GM23338 (cell line): Measurements from ENCODE around the gene PRIMPOL. TPM values are rescaled to one million over a fixed set of nuclear protein-coding genes. Genes with fewer than 3 reads are reported as not detected.

ENCODE experiments used
- ATAC-seq: fragments of 200-7000 bp; cut with Tn5 transposase; 3 replicates; pipeline ENCODE4 v1.9.1; 2020
- DNase-seq: peaks from one replicate; pipeline ENCODE4 v3.0.0-alpha.2; 2015; ENCODE audit warnings: low spot score
- H2AFZ ChIP-seq: fragments of 200-600 bp; sonication (generic); 2 replicates; pipeline ENCODE4 v1.8.0; 2016; ENCODE audit warnings: antibody characterized with exemption, mild to moderate bottlenecking, moderate library complexity
- H3F3A ChIP-seq: fragments of 200-600 bp; sonication (generic); replicated peaks from 2 replicates; pipeline ENCODE4 v1.8.0; 2017; ENCODE audit warnings: antibody characterized with exemption, mixed run types, low read depth
- H3K27ac ChIP-seq: fragments of 200-600 bp; sonication (generic); 2 replicates; pipeline ENCODE4 v1.6.1; 2016; ENCODE audit warnings: low read depth
- H3K27me3 ChIP-seq: fragments of 200-600 bp; sonication (generic); 2 replicates; pipeline ENCODE4 v1.8.0; 2016; ENCODE audit warnings: mild to moderate bottlenecking, mixed run types, moderate library complexity; ENCODE audit not compliant: insufficient read depth
- H3K36me3 ChIP-seq: fragments of 200-600 bp; sonication (generic); 2 replicates; pipeline ENCODE4 v1.8.0; 2016; ENCODE audit warnings: mild to moderate bottlenecking; ENCODE audit not compliant: insufficient read depth
- H3K4me1 ChIP-seq: fragments of 200-600 bp; sonication (generic); 2 replicates; pipeline ENCODE4 v1.8.0; 2016; ENCODE audit warnings: mild to moderate bottlenecking, moderate library complexity; ENCODE audit not compliant: insufficient read depth
- H3K4me2 ChIP-seq: fragments of 200-600 bp; sonication (generic); 2 replicates; pipeline ENCODE4 v1.7.1; 2017; ENCODE audit warnings: mixed run types
- H3K4me3 ChIP-seq: fragments of 200-600 bp; sonication (generic); 2 replicates; pipeline ENCODE4 v1.6.1; 2016; ENCODE audit warnings: mixed run types
- H3K79me2 ChIP-seq: fragments of 200-600 bp; sonication (generic); replicated peaks from 2 replicates; pipeline ENCODE4 v1.8.0; 2017; ENCODE audit warnings: mild to moderate bottlenecking; ENCODE audit not compliant: insufficient read depth
- H3K9me2 ChIP-seq: fragments of 200-600 bp; sonication (generic); 2 replicates; pipeline ENCODE4 v1.8.0; 2017; ENCODE audit not compliant: insufficient read depth
- H4K20me1 ChIP-seq: fragments of 200-600 bp; sonication (generic); replicated peaks from 2 replicates; pipeline ENCODE4 v1.8.0; 2017; ENCODE audit warnings: mild to moderate bottlenecking; ENCODE audit not compliant: insufficient read depth
- H3K27ac Mint-ChIP-seq: 2 replicates; pipeline ENCODE4 v1.8.0; 2020; ENCODE audit warnings: inconsistent platforms, mild to moderate bottlenecking, moderate library complexity, mixed read lengths
- H3K27me3 Mint-ChIP-seq: 3 replicates; pipeline ENCODE4 v1.8.0; 2022; ENCODE audit warnings: low read depth, mild to moderate bottlenecking, moderate library complexity, mixed read lengths, inconsistent platforms; ENCODE audit not compliant: insufficient read depth, poor library complexity
- H3K36me3 Mint-ChIP-seq: 3 replicates; pipeline ENCODE4 v1.8.0; 2021; ENCODE audit warnings: low read depth, mild to moderate bottlenecking, inconsistent platforms, moderate library complexity, mixed read lengths
- H3K4me1 Mint-ChIP-seq: 3 replicates; pipeline ENCODE4 v1.8.0; 2020; ENCODE audit warnings: mild to moderate bottlenecking, inconsistent platforms, mixed read lengths
- H3K4me3 Mint-ChIP-seq: 3 replicates; pipeline ENCODE4 v1.8.0; 2021; ENCODE audit warnings: moderate library complexity, mild to moderate bottlenecking, inconsistent platforms, mixed read lengths
- H3K9me3 Mint-ChIP-seq: 3 replicates; pipeline ENCODE4 v1.8.0; 2020; ENCODE audit warnings: moderate library complexity, mild to moderate bottlenecking, inconsistent platforms, mixed read lengths
- CREB1 ChIP-seq: fragments of 250-450 bp; sonication (Bioruptor Pico); IDR thresholded peaks from 2 replicates; pipeline ENCODE4 v1.5.0; 2020; ENCODE audit warnings: low read depth, mild to moderate bottlenecking, moderate library complexity
- CTCF ChIP-seq, 2 experiments: fragments of 200-600 bp in 1 of 2; sonication (generic) in 1 of 2; conservative IDR thresholded peaks; 2 replicates each; pipeline versions ENCODE4 v1.5.1 to v1.6.1; 2016 to 2017; ENCODE audit warnings: antibody characterized with exemption in 2 of 2, low read depth in 2 of 2, mild to moderate bottlenecking in 2 of 2, moderate library complexity in 1 of 2
- EZH2 ChIP-seq: fragments of 200-600 bp; sonication (generic); IDR thresholded peaks from one replicate; pipeline ENCODE4 v1.8.0; 2017; ENCODE audit warnings: antibody characterized with exemption, mild to moderate bottlenecking, low read depth; ENCODE audit not compliant: unreplicated experiment
- EZH2phosphoT487 ChIP-seq: fragments of 200-600 bp; sonication (generic); IDR thresholded peaks from one replicate; pipeline ENCODE4 v1.8.1; 2018; ENCODE audit warnings: antibody characterized with exemption; ENCODE audit not compliant: unreplicated experiment
- JUNB ChIP-seq: IDR thresholded peaks from one replicate; pipeline ENCODE4 v1.6.1; 2016; ENCODE audit warnings: antibody characterized with exemption; ENCODE audit not compliant: unreplicated experiment
- NANOG ChIP-seq: IDR thresholded peaks from 2 replicates; pipeline ENCODE4 v1.6.1; 2016; ENCODE audit warnings: antibody characterized with exemption, borderline replicate concordance
- POLR2AphosphoS5 ChIP-seq: IDR thresholded peaks from 2 replicates; pipeline ENCODE4 v1.6.1; 2016; ENCODE audit warnings: antibody characterized with exemption, low read depth
- ZNF114 ChIP-seq: fragments of 250-450 bp; sonication (Bioruptor Pico); IDR thresholded peaks from 2 replicates; pipeline ENCODE4 v1.5.0; 2020; ENCODE audit warnings: mild to moderate bottlenecking, moderate library complexity
- ZNF331 ChIP-seq: fragments of 250-450 bp; sonication (Bioruptor Pico); IDR thresholded peaks from 2 replicates; pipeline ENCODE4 v1.5.0; 2020; ENCODE audit warnings: low read depth, mild to moderate bottlenecking, moderate library complexity
- polyA plus RNA-seq: library from polyadenylated mRNA; unstranded; fragments of >200 nt; fragmentation: Nextera tagmentation; extraction: Ambion mirVana; gene quantifications from 2 replicates; pipeline ENCODE4 v1.2.1, GENCODE V29; 2016
- total RNA-seq: library from RNA; depleted of rRNA; stranded (reverse); fragments of >200 nt; shearing (Covaris generic); gene quantifications from 2 replicates; pipeline ENCODE4 v1.2.3, GENCODE V29; 2014
- TF ChIP-seq, protein P1 (sequence below): IDR thresholded peaks from one replicate; pipeline ENCODE4 v1.6.1; 2018; ENCODE audit warnings: antibody characterized with exemption; ENCODE audit not compliant: unreplicated experiment
- TF ChIP-seq, protein P2 (sequence below): IDR thresholded peaks from 2 replicates; pipeline ENCODE4 v1.6.1; 2016; ENCODE audit warnings: antibody characterized with exemption

PRIMPOL gene
- total and polyA plus RNA-seq, 2 experiments from 2014 or later, result 3.5 to 9.6 TPM

- Histone ChIP-seq H3K4me2 (peak overlapping the region; percentile 58), H3K79me2 (peaks cover 89% of the 10 kb centered on the region), H3K4me1 (peaks cover 46% of the 10 kb centered on the region), H3K27ac (peak overlapping the region; percentile 71), H4K20me1 (peaks cover 32% of the 10 kb centered on the region), H3K27me3 (no peaks in the 10 kb centered on the region), H3F3A (no peaks in the 10 kb centered on the region), H3K36me3 (no peaks in the 10 kb centered on the region), H2AFZ (no peak overlapping the region), H3K9me2 (no peaks in the 10 kb centered on the region), H3K4me3 (0 out of 2 replicates have a peak overlapping the region, but pooled peaks have one; percentile 12)
- peak overlapping the region; percentile 54; the same call in 1 of the 2 replicates for H3K27ac Mint-ChIP-seq
- DNase-seq, result peak; percentile 24
- H3K9me3 Mint-ChIP-seq, result no peaks in the 10 kb centered on the region; the same call in 2 of the 3 replicates
- H3K36me3 Mint-ChIP-seq, result peaks cover 41% of the 10 kb centered on the region
- peaks cover 66% of the 10 kb centered on the region for H3K4me1 Mint-ChIP-seq
- 0 out of 3 replicates have a peak overlapping the region, but pooled peaks have one; percentile 40 for H3K4me3 Mint-ChIP-seq
- TF ChIP-seq CTCF (conservative IDR thresholded peaks at IDR 0.05; ENCODE audit: low read depth in 2 of 2) (0 out of 4 replicates have a peak, but pooled peaks of 1 of the 2 experiments have one; percentile 2), ZNF331 (no peak), EZH2 (no peak)
- H3K27me3 Mint-ChIP-seq, result peaks cover 7% of the 10 kb centered on the region
- ATAC-seq, result peak; percentile 2; the same call in 1 of the 3 replicates
These were observed 4.8 kb upstream of the PRIMPOL start for GRCh38 chr4:184644553-184645307.

DNA sequence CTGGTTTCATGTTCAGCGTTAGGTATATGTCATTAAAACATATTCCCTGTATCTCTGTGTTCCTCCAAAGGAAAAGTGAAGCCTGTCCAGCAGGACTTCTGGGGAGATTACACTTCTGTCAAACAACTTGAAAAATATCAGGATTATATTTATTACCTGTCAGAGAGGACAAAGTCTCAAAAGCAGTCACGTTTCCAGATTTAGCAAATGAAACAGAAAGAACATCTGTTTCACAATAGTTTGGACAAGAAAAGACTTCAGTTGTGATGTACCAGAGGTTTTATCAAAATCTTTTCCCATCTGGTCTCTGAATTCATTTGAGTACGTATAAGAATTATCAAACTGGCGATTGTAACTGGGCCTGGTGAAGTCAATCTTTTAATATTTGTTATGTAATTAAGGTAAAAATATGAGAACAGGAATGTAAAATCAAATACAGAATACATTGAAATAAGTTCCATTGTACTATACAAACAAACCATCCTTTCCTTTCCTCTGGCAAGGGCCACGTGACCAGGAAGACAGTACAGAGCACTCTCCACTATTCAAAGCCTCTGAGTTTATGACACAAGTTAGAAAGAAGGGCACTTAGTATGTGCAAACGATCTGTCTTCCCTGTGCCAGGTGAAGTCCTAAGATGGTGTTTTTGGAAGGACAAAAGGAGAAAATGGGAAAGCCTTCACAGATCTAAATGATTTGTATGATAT, 3.5 kb upstream of the PRIMPOL start:
- DNase-seq, result no peak
- Histone ChIP-seq H3K27ac (no peak overlapping the region), H3K27me3 (no peaks in the 10 kb centered on the region), H3K4me3 (no peak overlapping the region), H4K20me1 (peaks cover 28% of the 10 kb centered on the region), H3K79me2 (peaks cover 80% of the 10 kb centered on the region), H3K4me2 (peak overlapping the region; percentile 94), H3K36me3 (no peaks in the 10 kb centered on the region), H3K9me2 (no peaks in the 10 kb centered on the region), H3F3A (no peaks in the 10 kb centered on the region), H3K4me1 (peaks cover 53% of the 10 kb centered on the region), H2AFZ (no peak overlapping the region)
- H3K36me3 Mint-ChIP-seq, result peaks cover 37% of the 10 kb centered on the region
- no peaks in the 10 kb centered on the region; the same call in 2 of the 3 replicates for H3K9me3 Mint-ChIP-seq
- no peak overlapping the region for H3K27ac Mint-ChIP-seq
- peaks cover 10% of the 10 kb centered on the region for H3K27me3 Mint-ChIP-seq
- peaks cover 67% of the 10 kb centered on the region for H3K4me1 Mint-ChIP-seq
- peak overlapping the region; percentile 84; the same call in 2 of the 3 replicates for H3K4me3 Mint-ChIP-seq
- ATAC-seq, result no peak
- TF ChIP-seq, protein P1, sequence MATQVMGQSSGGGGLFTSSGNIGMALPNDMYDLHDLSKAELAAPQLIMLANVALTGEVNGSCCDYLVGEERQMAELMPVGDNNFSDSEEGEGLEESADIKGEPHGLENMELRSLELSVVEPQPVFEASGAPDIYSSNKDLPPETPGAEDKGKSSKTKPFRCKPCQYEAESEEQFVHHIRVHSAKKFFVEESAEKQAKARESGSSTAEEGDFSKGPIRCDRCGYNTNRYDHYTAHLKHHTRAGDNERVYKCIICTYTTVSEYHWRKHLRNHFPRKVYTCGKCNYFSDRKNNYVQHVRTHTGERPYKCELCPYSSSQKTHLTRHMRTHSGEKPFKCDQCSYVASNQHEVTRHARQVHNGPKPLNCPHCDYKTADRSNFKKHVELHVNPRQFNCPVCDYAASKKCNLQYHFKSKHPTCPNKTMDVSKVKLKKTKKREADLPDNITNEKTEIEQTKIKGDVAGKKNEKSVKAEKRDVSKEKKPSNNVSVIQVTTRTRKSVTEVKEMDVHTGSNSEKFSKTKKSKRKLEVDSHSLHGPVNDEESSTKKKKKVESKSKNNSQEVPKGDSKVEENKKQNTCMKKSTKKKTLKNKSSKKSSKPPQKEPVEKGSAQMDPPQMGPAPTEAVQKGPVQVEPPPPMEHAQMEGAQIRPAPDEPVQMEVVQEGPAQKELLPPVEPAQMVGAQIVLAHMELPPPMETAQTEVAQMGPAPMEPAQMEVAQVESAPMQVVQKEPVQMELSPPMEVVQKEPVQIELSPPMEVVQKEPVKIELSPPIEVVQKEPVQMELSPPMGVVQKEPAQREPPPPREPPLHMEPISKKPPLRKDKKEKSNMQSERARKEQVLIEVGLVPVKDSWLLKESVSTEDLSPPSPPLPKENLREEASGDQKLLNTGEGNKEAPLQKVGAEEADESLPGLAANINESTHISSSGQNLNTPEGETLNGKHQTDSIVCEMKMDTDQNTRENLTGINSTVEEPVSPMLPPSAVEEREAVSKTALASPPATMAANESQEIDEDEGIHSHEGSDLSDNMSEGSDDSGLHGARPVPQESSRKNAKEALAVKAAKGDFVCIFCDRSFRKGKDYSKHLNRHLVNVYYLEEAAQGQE, result no peak
- TF ChIP-seq POLR2AphosphoS5 (no peak), ZNF331 (no peak), EZH2 (no peak), ZNF114 (no peak), JUNB (no peak), CREB1 (CRISPR knock-in tag) (no peak), NANOG (no peak), EZH2phosphoT487 (no peak), CTCF (conservative IDR thresholded peaks at IDR 0.05; ENCODE audit: low read depth in 2 of 2) (no peak)
- TF ChIP-seq, protein P2, sequence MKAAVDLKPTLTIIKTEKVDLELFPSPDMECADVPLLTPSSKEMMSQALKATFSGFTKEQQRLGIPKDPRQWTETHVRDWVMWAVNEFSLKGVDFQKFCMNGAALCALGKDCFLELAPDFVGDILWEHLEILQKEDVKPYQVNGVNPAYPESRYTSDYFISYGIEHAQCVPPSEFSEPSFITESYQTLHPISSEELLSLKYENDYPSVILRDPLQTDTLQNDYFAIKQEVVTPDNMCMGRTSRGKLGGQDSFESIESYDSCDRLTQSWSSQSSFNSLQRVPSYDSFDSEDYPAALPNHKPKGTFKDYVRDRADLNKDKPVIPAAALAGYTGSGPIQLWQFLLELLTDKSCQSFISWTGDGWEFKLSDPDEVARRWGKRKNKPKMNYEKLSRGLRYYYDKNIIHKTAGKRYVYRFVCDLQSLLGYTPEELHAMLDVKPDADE, result no peak
